ENCODE data around the gene SLC2A4RG.

DNA sequence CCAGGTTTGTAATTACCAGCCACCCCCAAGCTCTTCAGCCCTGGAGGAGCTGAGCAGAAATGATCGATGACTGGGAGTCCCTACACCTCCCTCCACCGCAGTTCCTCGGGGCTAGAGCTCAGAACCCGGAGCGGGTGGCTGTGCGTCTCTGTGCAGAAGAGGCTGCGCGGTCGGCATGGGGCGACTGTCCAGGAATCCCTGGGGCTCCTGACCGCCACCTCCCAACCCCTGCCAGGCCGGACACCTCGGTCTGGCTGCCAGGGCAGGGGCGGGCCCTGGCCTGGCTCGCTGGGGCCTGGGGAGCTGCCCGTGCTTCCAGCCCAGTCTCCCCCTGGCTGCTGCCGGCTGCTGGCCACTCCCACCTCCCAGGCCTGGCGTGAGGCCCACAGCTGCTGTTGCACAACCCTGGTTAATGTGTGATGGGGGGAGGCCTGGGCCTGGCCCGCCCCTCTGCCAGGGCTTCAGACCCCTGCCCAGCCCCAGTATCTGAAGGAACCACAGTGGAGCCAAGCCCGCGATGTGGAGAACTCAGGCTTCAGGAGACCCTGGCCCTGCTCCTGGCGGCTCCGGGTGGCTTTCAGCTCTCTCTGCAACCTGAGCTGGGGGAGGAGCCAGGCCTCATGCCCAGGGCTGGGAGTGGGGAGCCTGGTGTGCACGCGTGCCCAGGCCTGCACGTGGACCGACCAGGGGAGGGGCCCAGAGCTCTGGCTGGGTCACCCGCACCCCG lies 1.2 kb downstream of the SLC2A4RG start:
- no peak for TF ChIP-seq EP300 (IDR thresholded peaks at IDR 0.05)
- TF ChIP-seq POLR2A (IDR thresholded peaks at IDR 0.05): peak; percentile 28 to 43
- peak; percentile 83 for TF ChIP-seq POLR2AphosphoS5 (IDR thresholded peaks at IDR 0.05)
